GM18861 (cell line): ENCODE measurements around the gene SEC22A.

Experiments used
- ATAC-seq: cut with Tn5 transposase; IDR thresholded peaks from one replicate; pipeline ENCODE4 v1.9.1; 2021; ENCODE audit not compliant: unreplicated experiment

SEC22A gene

DNA sequence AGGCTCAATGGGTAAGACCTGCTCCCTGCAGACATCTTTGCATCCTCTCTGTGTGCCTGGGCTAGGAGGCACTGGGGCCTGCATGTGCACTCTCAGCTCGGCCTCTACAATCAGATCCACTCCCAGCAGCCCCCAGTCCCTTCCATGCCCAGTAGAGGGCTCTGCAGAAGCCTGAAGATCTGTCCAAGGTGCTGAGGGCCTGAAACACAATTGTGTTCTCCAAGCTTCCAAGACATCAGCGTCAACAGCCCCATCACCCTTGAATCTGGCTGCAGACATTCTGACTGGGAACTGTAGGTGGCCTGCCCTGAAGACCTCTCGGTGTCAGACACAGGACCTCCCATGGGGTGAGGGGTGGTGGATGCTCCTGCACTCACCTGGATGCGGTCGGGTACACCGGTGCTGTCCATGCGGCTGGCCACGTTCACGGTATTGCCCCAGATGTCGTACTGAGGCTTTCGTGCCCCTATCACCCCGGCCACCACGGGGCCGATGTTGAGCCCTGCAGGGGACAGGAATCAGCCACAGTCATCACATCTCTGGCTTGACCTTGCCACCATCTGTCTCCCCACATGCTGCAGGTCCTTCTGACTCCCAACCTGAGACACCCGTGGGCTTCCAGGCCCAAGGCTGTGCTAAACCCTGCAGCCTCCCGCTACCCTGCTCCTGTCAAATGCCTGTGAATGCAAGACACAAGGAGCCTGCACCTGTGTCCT is 84.7 kb downstream of the SEC22A start:
- ATAC-seq: peak; percentile 64

- ATAC-seq: no peak
Measured at GRCh38 chr3:123287051-123287961, 85.6 kb downstream of the SEC22A start.

- ATAC-seq: no peak
Measured at GRCh38 chr3:123287962-123288302, 86.2 kb downstream of the SEC22A start.

- ATAC-seq: no peak
Measured at GRCh38 chr3:123289391-123290106, 87.8 kb downstream of the SEC22A start.

- no peak for ATAC-seq
Measured at GRCh38 chr3:123290107-123290930, 88.6 kb downstream of the SEC22A start.

- no peak for ATAC-seq
Measured at GRCh38 chr3:123290962-123291361, 89.2 kb downstream of the SEC22A start.

- no peak for ATAC-seq
Measured at GRCh38 chr3:123291404-123291803, 89.7 kb downstream of the SEC22A start.

DNA sequence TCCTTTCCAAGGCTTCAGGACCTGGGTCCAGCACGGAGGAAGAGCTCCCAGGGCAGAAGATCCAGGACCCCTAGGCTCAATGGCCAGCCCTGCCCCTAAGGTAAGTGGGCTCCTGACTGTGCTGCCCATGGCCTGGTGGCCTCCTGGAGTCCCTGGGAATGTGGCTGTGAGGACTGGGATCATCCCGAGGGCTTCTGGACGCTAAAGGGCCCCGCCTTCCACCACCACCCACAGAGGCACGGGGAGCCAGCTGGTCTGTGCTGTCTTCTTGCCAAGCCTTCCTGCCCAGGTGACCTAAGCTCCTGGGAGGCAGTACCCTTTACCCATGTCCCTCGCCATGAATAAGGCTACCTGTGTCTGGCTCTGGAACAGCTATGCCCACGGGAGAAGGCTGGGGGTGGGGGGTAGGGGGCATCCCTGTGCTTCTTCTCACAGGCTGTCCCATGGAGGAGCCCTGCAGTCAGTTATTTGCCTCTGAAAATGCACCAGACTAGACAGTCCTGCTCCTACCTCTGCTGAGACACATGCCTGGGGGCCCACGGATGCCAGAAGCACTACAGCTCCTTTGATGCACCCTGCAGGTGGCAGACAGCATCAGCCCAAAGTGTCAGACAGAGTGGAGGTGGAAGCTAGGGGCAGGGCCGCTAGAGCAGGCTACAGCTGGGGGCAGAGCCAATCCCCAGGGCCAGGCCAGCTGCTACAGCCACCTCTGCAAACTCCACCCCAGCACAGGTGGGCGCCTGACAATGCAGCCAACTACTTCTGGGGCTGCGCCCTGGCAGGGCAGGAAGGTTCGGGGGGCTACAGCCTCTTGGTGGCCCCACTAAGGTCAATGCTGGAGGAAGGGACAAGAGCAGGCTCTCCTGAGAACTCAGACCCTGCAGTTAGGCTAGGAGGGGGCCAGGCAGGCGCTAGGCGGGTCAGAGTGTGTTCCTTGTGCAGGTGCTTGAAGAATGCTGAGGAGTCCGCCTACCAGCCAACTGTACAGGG is 90.9 kb downstream of the SEC22A start:
- no peak for ATAC-seq

DNA sequence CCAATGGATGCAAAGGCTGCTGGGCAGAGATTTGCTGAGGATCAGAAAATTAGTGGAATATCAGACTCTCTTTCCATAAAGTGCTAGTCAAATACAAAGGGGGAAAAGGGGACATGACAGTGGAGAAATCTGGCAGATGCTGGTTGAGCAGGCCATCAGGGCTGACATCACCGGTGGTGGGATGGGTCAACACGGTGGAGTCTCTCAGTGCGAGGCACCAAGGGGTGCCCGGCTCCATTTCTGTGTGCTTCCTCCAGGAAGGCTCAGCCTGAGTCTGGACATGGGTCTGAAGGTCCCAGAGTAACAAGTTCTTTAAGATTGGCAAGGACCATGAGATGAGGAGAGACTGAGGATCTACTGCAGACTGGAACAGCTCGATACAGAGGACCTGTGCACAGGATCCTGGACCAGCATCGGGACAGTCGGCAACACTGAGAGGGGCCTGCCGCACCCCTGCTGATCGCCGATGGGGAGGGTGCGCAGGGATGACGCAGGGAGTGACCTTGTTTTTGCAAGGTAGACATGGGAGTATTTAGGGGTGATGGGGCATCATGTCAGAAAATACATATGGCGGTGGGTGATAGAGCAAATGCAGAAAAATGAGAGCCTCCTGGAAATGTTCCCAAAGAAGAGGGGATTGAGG is 92.7 kb downstream of the SEC22A start:
- ATAC-seq: no peak

DNA sequence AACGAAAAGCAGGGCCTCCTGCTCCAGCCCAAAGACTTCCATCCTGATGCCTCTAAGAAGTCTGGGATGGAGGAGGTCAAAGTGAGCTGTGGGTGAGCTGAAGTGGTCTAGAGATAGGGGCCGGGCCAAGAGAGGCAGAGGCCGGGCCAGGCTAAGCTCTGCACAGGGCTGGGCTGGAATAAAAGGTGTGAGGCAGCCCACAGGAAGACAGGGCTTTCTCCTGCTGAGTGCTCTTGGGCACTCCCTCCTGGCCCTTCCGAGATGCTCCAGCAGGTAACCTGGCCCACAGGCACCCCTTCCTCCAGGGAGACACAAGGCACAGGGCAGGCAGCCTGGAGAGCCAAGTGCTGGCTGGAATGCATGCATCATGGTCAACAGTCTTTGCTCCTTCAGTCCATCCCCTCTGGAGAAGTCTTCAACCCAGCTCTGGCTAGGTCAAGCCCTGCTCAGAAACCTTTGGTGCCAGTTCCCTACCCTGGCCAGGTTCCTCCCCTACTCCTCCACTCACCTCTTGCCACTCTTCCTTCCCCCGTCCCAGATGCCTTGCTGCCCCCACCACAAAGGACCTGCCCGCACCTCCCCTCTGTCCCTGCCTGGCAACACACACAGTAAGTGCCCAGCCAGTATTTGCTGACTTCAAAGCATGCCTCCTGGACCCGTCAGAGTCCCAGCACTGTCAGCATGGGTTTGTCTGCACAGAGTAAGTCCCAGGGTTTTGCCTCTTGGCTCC is 93.6 kb downstream of the SEC22A start:
- ATAC-seq: no peak

GRCh38 chr3:123295901-123296250 is 94.1 kb downstream of the SEC22A start:
- ATAC-seq: no peak

- no peak for ATAC-seq
Measured at GRCh38 chr3:123296261-123296660, 94.5 kb downstream of the SEC22A start.

DNA sequence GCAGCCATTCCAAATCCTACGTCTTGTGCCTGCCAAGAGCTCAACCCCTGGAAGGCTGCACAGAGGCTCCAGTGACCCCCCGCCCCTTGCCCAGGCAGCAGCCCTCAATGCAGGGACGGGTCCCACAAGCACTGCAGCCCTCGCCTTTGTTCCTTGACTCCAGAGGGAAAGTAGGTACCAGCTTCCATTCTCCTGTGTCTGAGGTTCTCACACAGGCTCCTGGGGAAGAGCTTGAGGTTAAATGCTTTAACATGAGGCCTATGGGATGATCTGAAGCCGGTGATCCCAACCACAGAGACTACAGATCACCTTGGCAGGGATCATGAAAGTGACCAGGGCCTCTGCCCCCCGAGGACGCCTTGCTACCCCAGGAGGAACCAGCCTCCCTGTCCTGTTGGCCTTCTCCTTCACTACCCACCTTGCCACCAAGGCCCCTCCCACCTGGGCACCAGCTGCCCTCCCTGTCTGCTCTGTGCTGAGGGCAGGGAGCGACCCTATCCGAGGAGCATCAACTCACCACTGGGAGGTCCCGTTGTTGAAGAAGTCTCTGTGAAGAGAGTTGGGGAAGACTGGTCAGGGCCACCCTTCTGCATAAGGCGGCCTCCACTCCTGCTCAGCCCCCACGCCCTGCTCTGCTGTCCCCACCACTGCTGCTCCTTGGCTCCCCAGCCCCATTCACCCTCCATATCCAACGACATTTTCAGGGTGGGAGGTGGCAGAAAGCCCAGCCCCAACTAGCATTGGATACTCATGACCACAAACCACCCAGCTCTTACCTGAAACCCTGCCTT is 95.3 kb downstream of the SEC22A start:
- ATAC-seq: no peak

DNA sequence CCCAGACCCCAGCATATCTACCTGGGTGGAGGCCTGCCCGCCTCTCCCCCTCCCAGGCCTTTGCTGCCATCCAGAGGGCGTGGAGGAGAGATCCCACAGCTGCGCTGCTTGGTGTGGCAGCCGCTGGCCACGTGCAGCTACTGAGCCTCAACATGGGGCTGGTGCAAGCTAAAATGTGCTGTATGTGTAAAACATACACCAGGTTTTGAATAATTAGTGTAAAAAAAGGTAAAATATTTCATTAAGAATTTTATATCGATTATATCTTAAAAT is 95.8 kb downstream of the SEC22A start:
- no peak for ATAC-seq

GRCh38 chr3:123298903-123299302 is 97.2 kb downstream of the SEC22A start:
- no peak for ATAC-seq

GRCh38 chr3:123299581-123299980 is 97.8 kb downstream of the SEC22A start:
- no peak for ATAC-seq

DNA sequence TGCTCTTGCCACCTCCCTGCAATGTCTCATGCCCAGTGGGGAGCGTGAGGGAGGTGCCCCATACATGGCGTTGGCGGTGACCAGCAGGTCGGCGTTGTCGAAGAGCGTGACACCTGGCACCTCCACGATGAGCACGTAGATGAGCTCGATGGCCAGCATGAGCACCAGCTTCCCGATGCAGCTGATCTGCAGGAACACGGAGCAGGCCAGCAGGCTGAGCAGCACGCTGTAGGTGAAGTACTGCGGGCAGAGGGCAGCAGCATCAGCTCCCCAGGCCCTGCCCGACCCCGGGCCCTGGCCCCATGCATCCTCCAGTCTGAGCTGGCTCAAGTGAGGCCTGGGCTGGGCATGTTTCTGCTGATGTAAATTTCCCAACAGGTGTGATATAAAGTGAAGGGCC is 98.3 kb downstream of the SEC22A start:
- no peak for ATAC-seq

DNA sequence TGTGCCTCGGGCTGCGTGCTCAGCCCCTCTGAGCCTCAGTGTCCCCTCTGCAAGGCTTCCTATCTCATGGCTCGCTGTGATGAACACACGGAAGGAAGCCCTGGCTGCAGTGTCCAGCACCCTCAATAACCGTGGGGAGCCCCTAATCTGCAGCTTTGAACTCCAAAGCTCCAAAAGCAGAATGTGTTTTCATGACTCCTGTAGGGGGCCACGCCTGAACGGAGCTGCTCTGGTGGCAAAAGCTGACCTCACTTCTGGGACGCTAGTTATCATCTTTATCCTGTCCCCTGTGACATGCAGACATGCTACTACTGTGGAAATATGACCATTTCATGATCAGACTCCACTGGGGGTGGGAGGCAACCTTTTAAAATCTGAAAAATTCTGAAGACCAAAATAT is 98.8 kb downstream of the SEC22A start:
- no peak for ATAC-seq
